HFFc6 (cell line): Measurements from ENCODE around the gene CAMSAP1. TPM values are rescaled to one million over a fixed set of nuclear protein-coding genes. Genes with fewer than 3 reads are reported as not detected.

Experiments
- DNase-seq: peaks from one replicate; pipeline ENCODE4 v3.0.0-alpha.2; 2018
- H3K27ac Mint-ChIP-seq: 2 replicates; pipeline ENCODE4 v1.8.0; 2020; ENCODE audit warnings: mild to moderate bottlenecking, mixed read lengths
- H3K27me3 Mint-ChIP-seq: 2 replicates; pipeline ENCODE4 v1.8.0; 2021; ENCODE audit warnings: mild to moderate bottlenecking, moderate library complexity, mixed read lengths; ENCODE audit not compliant: insufficient read depth
- H3K36me3 Mint-ChIP-seq: 2 replicates; pipeline ENCODE4 v1.8.0; 2021; ENCODE audit warnings: low read depth, mixed read lengths
- H3K4me1 Mint-ChIP-seq: 2 replicates; pipeline ENCODE4 v1.8.0; 2020; ENCODE audit warnings: low read depth, mixed read lengths
- H3K4me3 Mint-ChIP-seq: 2 replicates; pipeline ENCODE4 v1.8.0; 2020; ENCODE audit warnings: mild to moderate bottlenecking, moderate library complexity, mixed read lengths
- H3K9me3 Mint-ChIP-seq: 2 replicates; pipeline ENCODE4 v1.8.0; 2020; ENCODE audit warnings: mild to moderate bottlenecking, mixed read lengths
- total RNA-seq, 6 experiments: library from RNA; stranded (reverse); fragmentation: NEBNext Ultra II Directional; extraction: Animal tissue kit (Norgen Biotek cat#: 25700); gene quantifications; 2 replicates in 1 of 6; 3 replicates in 5 of 6; pipeline ENCODE4 v1.2.3, GENCODE V29; 2021
- TF ChIP-seq, protein P1 (sequence below): fragments of 200-600 bp; sonication (generic); IDR thresholded peaks from 2 replicates; pipeline ENCODE4 v1.5.0; 2021; ENCODE audit warnings: antibody characterized with exemption, mild to moderate bottlenecking

CAMSAP1 gene
- total RNA-seq, 6 experiments from 2014 or later = 14.9 to 22.8 (median 18.1) TPM

DNA sequence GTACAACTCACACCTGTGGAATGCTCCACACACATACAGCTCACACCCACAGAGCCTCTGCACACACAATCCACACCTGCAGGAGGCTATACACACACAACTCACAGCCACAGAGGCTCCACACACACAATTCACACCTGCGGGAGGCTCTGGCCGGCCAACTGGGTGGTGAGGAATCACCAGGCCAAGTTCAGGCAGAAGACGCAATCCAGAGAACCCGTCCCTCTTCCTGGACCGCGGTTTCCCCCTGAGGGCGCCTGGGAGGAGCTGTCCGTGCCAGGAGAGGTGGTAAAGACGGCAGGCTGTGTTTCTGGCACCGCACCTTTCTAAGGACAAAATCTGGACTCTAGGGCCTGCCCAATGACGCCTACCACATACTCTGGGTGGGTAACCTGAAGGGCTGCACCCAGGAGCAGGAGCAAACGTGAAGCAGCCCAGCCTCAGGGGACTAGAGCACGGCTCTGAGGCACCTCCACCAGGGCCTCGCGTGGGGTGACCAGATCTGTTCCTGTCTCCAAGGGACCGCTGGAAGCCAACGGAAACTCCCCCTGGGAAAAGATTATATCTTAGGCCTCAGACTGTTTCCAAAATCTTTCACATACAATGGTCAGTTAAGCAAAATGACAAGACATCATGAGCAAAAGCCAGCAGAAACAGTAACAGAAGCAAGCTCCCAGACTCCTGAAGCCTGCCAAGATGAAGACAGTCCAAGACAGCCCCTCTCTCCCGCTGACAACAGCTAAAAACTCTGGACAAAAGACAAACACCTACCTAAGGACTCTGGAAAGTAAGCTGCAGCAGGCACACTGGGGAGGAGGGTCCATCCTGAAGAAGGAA lies 16.9 kb downstream of the CAMSAP1 start:
- H3K36me3 Mint-ChIP-seq = peaks cover 8% of the 10 kb centered on the region; the same call in 1 of the 2 replicates
- H3K27me3 Mint-ChIP-seq = no peaks in the 10 kb centered on the region; the same call in 1 of the 2 replicates
- no peak for DNase-seq
- no peak overlapping the region for H3K27ac Mint-ChIP-seq
- TF ChIP-seq, protein P1, sequence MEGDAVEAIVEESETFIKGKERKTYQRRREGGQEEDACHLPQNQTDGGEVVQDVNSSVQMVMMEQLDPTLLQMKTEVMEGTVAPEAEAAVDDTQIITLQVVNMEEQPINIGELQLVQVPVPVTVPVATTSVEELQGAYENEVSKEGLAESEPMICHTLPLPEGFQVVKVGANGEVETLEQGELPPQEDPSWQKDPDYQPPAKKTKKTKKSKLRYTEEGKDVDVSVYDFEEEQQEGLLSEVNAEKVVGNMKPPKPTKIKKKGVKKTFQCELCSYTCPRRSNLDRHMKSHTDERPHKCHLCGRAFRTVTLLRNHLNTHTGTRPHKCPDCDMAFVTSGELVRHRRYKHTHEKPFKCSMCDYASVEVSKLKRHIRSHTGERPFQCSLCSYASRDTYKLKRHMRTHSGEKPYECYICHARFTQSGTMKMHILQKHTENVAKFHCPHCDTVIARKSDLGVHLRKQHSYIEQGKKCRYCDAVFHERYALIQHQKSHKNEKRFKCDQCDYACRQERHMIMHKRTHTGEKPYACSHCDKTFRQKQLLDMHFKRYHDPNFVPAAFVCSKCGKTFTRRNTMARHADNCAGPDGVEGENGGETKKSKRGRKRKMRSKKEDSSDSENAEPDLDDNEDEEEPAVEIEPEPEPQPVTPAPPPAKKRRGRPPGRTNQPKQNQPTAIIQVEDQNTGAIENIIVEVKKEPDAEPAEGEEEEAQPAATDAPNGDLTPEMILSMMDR = no peak
- peaks cover 46% of the 10 kb centered on the region for H3K4me1 Mint-ChIP-seq
- H3K4me3 Mint-ChIP-seq = no peak overlapping the region
- peaks cover 1% of the 10 kb centered on the region; the same call in 1 of the 2 replicates for H3K9me3 Mint-ChIP-seq

DNA sequence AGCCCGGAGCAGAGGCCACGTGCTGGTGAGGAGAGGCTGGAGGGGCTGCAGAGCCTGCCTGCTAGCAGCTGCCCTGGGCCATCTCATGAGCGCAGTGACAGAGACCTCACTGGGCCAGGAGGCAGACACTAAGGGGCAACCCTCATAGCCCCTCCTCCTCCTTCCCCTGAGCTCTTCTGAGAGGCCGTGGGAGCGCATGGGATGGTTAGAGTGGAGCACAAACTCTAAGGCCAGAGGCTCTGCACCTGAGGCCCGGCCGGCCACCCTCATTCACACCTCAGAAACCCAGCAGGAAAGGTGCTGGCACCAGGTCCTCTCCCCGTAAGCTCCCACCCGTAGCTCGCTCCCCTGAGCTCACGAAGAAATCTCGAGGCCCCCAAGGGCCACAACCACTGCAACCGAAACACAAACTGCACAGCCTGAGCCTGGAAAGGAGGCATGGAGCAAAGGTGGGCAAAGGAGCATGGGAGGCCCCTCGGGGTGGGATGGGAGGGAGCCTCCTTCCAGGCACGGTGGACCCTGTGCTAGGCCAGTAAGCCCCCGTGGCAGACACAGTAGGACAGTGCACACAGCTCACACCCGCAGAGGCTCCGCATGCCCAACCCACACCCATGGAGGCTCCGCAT lies 17.7 kb downstream of the CAMSAP1 start:
- peaks cover under 1% of the 10 kb centered on the region; the same call in 1 of the 2 replicates for H3K36me3 Mint-ChIP-seq
- no peak for DNase-seq

DNA sequence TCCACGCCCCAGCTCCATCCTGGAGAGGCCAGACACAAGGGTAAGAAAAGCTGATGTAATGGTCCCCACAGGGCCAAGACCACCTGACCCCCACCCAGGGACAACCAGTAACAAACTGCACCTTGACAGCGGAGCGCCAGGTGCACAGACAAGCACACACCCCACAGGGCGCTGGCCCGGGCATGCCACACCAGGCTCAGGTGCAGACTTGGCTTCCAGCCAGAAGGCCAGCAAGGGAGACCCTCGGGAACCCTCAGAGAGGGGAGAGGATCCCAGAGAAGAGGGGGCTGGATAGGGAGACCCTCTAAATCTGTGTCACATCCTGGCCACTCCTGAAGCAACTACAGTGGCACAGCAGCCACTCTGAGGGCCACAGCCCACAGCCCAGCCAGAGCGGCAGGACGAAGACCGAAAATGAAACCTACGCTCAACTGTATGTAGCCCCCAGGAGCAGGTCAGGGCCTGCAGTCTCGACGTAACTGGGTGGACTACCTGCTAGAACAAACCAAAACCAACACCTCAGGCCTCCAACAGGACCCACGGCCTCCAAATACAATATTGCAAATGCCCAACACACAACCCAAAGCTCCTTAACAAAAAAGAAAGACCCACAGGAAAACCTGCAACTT lies 18.5 kb downstream of the CAMSAP1 start:
- H3K27me3 Mint-ChIP-seq = no peaks in the 10 kb centered on the region; the same call in 1 of the 2 replicates
- H3K36me3 Mint-ChIP-seq = no peaks in the 10 kb centered on the region
- DNase-seq = no peak
- TF ChIP-seq, protein P1 = no peak
- H3K4me1 Mint-ChIP-seq = peaks cover 50% of the 10 kb centered on the region
- H3K9me3 Mint-ChIP-seq = no peaks in the 10 kb centered on the region
- H3K27ac Mint-ChIP-seq = no peak overlapping the region
- H3K4me3 Mint-ChIP-seq = no peak overlapping the region

More for the DNA sequence above, 17.7 kb downstream of the CAMSAP1 start:
- no peaks in the 10 kb centered on the region; the same call in 1 of the 2 replicates for H3K27me3 Mint-ChIP-seq
- H3K9me3 Mint-ChIP-seq = no peaks in the 10 kb centered on the region
- H3K4me3 Mint-ChIP-seq = no peak overlapping the region
- TF ChIP-seq, protein P1 = no peak
- H3K4me1 Mint-ChIP-seq = peaks cover 46% of the 10 kb centered on the region
- no peak overlapping the region for H3K27ac Mint-ChIP-seq

GRCh38 chr9:135888126-135888765 lies 19.1 kb downstream of the CAMSAP1 start:
- H3K4me1 Mint-ChIP-seq = peaks cover 50% of the 10 kb centered on the region
- H3K36me3 Mint-ChIP-seq = no peaks in the 10 kb centered on the region
- H3K27me3 Mint-ChIP-seq = no peaks in the 10 kb centered on the region; the same call in 1 of the 2 replicates
- H3K4me3 Mint-ChIP-seq = no peak overlapping the region
- no peak overlapping the region for H3K27ac Mint-ChIP-seq
- DNase-seq = no peak
- TF ChIP-seq, protein P1 = no peak
- no peaks in the 10 kb centered on the region for H3K9me3 Mint-ChIP-seq

DNA sequence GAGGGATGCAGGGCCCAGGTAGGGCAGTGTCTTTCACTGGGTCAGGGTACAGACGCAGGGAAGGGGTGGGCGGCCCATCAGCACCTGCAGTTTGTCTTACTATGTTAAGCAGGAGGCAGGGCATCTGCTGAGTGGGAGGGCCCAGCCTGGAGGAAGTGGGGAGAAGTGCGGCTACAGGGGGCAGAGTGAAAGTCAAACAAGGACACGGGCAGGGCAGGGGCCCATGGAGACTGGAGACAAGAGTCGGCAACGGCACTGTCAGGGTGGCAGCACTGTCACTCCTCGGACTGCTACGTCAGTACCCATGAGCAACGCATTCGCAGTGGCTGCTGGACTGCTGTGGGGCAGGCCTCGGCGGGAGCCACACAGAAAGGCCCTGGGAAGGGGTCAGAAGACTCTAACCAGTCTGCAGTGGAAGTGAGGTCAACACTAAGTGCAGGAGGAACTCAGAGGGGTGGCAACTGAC lies 19.7 kb downstream of the CAMSAP1 start:
- no peak for DNase-seq
- TF ChIP-seq, protein P1 = no peak
- Mint-ChIP-seq H3K27ac (peak overlapping the region; percentile 52; the same call in 1 of the 2 replicates), H3K4me3 (no peak overlapping the region), H3K4me1 (peaks cover 50% of the 10 kb centered on the region), H3K27me3 (no peaks in the 10 kb centered on the region; the same call in 1 of the 2 replicates), H3K9me3 (no peaks in the 10 kb centered on the region), H3K36me3 (no peaks in the 10 kb centered on the region)
